ENCODE measurements around the gene SNX27.
A peak's percentile ranks its signal among the peaks of the same experiment; 100 is the strongest.

SNX27 gene

DNA sequence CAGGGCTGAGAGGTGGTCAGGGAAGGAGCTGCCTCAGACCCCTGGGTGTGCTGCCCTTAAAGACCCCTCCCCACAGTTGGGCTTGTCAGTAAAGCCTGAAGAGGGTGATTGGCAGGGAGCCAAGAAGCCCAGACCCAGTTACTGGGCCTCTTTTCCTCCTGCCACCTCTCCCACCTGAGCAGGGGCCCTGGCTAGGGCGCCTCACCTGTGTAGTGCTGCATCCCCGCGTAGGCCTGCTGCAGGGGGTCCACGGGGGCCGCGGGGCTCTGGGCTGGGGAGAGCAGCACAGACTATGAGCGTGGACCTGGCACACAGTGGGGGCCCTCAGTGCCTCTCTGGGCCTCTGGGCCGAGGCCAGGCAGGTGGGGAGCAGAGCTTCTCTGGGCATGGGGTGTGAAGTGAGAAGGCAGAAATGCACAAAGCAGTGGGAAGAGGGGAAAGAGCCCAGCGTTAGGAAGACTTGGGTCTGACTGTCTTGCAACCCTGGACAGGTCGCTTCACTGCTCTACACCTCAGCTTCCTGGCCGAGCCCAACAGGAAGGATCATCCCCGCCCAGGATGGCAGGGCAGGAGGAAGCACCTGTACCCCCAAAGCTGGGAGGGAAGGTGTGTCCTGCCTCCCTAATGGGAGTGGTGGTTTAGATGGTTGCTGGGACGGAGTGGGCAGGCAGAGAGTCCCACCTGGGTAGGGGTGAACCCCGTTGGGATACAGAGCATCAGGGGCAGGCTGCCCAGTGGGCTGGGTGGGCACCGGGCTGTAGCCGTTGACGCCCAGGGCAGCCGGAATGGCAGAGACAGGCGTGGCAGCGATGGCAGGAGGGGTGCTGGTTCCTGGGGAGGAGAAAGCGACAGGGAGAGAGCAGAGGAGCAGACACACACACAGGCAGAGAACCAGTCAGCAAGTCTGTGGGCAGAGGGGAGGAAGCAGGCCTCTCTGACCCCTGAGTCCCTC is 94.9 kb downstream of the SNX27 start:
- DNase-seq = no peak

- DNase-seq = no peak
These were observed 95.8 kb downstream of the SNX27 start for GRCh38 chr1:151707541-151708065.

DNA sequence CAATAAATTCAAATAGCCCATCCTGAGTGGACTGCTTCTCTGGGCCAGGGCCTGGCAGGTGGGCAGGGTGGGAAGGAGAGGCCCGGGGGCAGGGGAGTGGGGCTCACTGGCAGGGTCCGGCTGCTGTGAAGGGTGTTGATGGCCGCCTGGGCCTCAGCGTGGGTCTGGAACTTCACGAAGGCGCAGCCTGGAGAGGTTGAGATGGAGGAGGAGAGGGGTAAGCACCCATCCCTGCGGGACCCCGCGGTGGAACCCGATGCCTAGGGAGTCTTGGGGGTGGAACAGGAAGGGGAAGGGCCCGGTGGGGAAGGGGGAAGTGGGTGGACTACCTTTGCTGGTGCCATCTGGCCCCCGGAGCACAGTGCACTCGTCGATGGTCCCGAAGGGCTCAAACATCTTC is 97.0 kb downstream of the SNX27 start:
- no peak for DNase-seq

- DNase-seq = peak; percentile 88 to 94
These were observed 98.5 kb downstream of the SNX27 start for GRCh38 chr1:151710187-151710840.

DNA sequence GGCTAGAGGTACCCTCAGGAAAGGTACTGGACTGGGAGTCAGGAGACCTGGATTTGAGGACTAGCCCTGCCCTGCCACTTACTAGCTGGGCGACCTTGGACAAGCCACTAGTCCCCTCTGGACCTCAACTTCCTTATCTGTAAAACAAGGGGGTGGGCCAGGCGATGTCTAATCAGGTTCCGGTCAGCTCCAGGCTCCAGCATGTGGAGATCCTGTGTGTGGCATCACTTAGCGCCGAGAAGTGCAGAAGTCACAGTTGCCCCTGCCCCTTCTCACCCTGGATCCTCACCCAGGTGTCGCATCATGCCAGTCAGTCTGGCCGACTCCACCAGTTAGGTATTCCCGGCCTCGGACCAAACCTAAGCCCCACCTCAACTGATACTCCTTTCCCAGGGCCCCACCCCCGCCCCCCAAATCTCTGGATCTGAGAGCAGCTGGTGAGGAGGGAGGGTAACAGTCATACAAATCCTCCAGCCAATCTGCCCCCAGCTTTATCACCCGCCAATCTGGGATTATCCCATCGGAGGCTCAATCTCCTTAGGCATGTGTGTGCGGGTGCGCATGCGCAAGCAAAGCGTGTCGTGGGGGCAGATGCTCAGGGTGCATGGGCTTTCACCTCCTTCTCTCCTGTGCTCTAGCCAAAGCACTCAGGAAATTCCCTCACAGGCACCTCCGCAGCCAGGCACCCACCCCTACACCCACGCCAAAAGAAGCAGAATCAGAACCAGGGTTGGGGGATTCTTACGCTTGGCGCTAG is 99.4 kb downstream of the SNX27 start:
- peak; percentile 87 to 95 for DNase-seq

GRCh38 chr1:151711951-151712350 is 100.1 kb downstream of the SNX27 start:
- DNase-seq = no peak

GRCh38 chr1:151713044-151713443 is 101.2 kb downstream of the SNX27 start:
- no peak for DNase-seq

GRCh38 chr1:151713874-151714273 is 102.0 kb downstream of the SNX27 start:
- DNase-seq = peak in 1 of 2 experiments; percentile 29

DNA sequence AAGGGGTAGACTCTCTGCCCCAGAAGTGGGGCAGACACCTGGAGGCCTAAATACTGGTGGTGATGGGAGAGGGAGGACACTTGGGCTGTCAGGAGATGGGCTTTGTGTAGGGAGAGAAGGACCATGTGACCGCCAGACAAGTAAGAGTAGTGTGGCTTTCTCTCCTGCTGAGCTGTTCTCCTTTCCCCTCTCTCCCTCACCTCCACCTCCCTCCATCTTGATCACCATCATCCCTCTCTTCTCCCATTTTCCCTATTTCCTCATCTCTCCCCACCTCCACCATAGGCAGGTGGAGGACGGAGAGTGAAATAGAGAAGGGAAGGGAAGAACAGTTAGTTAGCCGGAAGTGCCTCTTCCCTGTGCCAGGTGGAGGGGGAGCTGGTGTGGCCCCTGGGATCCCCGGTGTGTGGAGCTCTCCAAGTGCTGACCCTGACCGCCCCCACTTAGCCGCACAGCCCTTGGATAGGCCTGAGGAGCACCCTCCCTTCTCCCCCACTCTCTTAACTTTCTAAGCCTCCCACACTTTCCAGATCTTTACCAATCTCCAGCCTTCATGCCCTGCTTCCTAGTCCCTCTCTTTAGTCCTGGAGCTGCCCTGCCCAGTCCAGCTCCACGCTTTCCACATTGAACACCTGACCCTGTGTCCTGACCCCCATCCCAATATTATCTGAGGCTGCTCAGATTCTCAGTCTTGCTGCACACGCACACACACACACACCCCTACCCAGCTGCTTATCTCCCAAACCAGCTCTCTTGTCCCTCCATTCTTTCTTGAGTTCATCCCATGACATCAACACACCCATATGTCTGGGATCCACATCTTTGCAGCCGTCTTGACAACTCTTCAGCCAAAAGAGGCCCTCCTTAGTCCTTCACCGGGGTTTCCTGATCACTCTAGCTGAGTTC is 103.2 kb downstream of the SNX27 start:
- DNase-seq = no peak

GRCh38 chr1:151715726-151716404 is 104.0 kb downstream of the SNX27 start:
- DNase-seq = peak; percentile 65 to 77

- no peak for DNase-seq
These were observed 104.5 kb downstream of the SNX27 start for GRCh38 chr1:151716405-151716762.

DNA sequence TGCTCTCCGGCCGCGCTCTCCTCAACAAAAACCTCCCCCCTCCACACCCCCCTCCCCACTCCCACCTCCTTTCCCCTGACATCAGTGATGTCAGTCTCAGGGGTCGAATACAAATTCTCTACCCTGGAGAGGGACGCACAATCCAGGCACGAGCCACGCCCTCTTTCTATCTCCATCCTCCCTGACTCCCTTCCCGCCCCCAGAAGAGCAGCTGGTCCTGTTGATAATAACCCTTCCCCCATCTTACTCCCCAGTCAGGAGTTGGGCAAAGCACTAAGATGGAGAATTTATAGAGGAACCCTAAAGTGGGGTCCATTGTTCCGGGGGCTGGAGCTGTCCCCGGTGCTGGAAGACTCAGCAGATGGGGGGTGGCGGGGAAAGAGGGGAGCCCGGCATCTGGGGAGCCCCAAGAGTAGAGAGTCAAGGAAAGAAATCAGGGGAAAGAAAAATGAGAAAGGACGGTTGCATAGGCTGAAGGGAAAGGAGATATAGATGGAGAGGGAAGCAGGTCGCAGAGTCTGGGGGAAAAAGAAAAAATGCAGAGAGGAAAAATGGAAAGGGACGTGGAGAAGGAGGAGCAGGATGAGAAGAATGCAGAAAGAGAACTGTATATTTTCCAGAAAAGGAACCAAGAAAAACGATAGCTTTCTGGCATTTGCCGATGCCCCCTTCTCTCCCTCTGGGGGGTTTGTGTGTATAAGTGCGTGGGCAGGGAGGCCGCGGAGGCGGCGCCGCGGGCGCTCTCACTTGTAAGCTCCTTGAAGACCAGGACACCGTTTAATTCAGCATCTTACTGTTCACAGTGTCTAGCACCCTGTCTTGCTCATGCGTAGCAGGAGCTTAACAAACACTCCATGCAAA is 105.2 kb downstream of the SNX27 start, which contains the start of gene CELF3:
Gene CELF3, minus strand, starts transcription at position 33 of the 861 bp plus-strand sequence. CDS start 783 bp downstream, outside the sequence.
- peak; percentile 96 to 97 for DNase-seq

GRCh38 chr1:151718011-151718431 is 106.2 kb downstream of the SNX27 start:
- no peak for DNase-seq

DNA sequence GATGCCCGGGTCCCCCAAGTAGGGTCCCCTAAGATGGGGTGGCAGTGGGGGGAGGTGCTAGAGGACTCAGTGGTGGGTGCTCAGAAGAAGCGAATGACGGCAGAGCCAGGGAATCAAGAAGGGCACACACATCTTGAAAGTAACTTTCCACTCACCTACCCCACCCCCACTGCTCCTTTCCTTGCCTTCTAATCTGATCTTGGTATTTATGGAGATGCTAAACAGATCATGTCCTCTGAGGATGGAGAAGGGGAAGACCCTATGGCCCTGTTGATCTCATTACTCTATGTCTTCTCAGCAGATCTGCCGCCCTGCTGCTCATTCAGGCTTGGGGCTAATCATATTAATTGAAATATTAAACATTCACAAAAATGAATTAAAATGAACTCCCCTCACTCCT is 106.8 kb downstream of the SNX27 start:
- DNase-seq = no peak

- DNase-seq = peak in 1 of 2 experiments; percentile 22
These were observed 108.3 kb downstream of the SNX27 start for GRCh38 chr1:151720125-151720524.

GRCh38 chr1:151720554-151720953 is 108.7 kb downstream of the SNX27 start:
- no peak for DNase-seq

GRCh38 chr1:151720974-151721787 is 109.3 kb downstream of the SNX27 start, which contains the start of gene RIIAD1:
RIIAD1 (plus strand) TSS chr1:151721522; CDS start chr1:151721537, 15 bp downstream.
- peak in 1 of 2 experiments; percentile 16 for DNase-seq

- DNase-seq = no peak
These were observed 110.1 kb downstream of the SNX27 start for GRCh38 chr1:151721788-151722510.
